ENCODE results near the gene TFAM.

TFAM gene

GRCh38 chr10:58436071-58436470, 50.9 kb downstream of the TFAM start:
- DNase-seq = no peak

- DNase-seq = no peak
These were observed 53.2 kb downstream of the TFAM start for GRCh38 chr10:58438340-58438871.

DNA sequence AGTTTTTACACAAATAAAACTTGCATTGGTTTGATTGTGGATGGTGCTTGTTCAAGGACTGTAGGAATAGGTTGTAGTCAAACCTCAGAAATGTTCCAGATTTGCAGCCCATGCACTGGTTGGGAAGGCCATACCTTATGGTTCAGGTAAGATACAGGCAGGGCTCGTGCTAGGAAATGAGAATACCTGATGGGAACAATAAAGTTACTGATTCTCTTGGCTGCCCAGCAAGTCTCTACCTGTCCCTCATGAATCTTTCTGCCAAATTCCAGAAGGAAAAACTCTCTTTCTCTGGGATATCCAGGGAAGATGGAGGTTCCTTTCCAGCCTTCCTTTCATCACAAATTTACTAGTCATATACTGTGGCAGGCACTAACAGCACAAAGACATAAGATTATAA, 53.8 kb downstream of the TFAM start:
- no peak for DNase-seq

- DNase-seq = no peak
These were observed 54.6 kb downstream of the TFAM start for GRCh38 chr10:58439632-58440364.

DNA sequence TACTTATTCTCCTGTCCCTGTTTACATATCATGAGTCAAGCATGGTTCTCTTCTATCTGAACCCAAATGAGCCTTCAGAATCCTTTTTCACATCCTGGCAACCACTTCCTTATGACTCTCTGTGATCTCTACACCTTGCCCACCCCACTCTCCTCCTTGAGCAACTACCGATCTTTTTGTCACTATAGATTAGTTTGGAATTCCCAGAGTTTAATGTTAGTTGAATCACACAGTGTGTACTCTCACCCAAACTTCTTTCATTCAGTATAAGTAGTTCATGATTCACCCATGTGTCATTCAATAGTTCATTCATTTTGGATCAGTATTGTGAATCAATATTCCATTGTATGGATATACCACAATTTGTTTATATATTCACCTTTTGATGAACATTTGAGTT, 55.3 kb downstream of the TFAM start:
- no peak for DNase-seq

DNA sequence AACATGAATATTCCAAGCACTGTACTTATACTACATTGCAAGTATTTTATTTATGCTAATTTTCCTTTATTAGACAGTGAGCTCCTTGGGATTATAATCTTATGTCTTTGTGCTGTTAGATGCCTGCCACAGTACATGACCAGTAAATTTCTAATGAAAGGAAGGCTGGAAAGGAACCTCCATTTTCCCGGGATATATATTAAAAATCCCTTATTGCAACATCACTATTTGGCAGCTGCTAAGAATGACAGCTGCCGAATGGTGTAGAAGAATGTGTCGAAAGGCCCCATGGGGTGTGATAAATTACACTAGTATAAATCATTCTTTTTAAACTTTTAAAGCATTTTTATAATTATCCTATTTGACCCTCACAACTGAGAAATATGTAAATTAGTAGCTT, 59.1 kb downstream of the TFAM start:
- no peak for DNase-seq

DNA sequence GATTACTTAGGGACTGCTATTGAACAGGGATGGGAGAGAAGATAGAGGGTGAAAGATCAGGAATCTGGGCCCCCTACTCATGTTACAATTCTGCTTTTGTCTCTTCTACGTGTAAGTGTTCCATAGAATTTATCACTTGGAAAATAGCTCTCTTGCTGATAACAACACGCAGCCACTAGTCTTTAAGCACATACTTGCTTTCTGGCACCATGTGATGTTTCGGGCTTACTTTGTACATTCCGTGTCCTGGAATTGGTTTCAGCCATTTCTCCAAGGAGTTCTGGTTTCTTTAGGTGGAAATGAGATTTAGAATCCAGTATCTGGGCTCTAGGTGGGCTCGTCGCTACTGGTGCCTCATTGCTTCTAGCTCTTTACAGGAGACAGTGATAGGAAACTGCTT, 59.7 kb downstream of the TFAM start:
- no peak for DNase-seq

DNA sequence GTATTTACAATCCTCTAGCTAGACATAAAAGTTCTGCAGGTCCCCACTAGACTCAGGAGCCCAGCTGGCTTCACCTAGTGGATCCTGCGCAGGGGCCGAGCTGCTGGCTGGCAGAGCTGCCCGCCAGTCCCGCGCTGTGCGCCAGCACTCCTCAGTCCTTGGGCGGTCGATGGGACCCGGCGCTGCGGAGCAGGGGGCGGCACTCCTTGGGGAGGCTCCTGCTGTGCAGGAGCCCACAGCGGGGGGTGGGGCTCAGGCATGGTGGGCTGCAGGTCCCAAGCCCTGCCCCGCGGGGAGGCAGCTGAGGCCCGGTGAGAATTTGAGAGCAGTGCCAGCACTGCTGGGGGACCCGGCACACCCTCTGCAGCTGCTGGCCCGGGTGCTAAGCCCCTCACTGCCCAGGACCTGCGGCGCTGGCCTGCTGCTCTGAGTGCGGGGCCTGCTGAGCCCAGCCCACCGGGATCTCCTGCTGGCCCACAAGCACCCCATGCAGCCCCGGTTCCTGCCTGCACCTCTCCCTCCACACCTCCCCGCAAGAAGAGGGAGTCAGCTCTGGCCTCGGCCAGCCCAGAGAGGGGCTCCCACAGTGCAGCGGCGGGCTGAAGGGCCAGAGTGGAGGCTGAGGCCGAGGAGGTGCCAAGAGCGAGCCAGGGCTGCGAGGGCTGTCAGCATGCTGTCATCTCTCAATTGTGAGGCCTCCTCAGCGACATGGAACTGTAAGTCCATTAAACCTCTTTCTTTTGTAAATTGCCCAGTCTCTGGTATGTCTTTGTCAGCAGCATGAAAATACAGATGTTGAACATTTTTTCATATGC, 63.1 kb downstream of the TFAM start:
- DNase-seq = no peak
